CD14-positive monocyte (primary cell): ENCODE data around the gene RAP1B. TPM values are rescaled to one million over a fixed set of nuclear protein-coding genes. Genes with fewer than 3 reads are reported as not detected.
A peak's percentile ranks its signal among the peaks of the same experiment; 100 is the strongest.

Source experiments
- DNase-seq, 3 donors: peaks; one replicate each; pipeline ENCODE4 v3.0.0-alpha.2; 2011 to 2022
- H2AFZ ChIP-seq: 2 replicates; pipeline ENCODE4 v1.6.0; 2012; ENCODE audit warnings: mild to moderate bottlenecking, low read depth, low read length, inconsistent platforms; ENCODE audit not compliant: insufficient read depth, poor library complexity, severe bottlenecking
- H3K27ac ChIP-seq, 2 donors: 1 replicate in 1 of 2; 2 replicates in 1 of 2; pipeline ENCODE4 v1.5.1; 2012 to 2013; ENCODE audit warnings: low read length in 2 of 2, control low read depth in 1 of 2, inconsistent platforms in 1 of 2, low read depth in 1 of 2, mild to moderate bottlenecking in 1 of 2
- H3K27me3 ChIP-seq, 2 donors: one replicate each; pipeline versions ENCODE4 v1.6.0 to v1.6.1; 2011 to 2013; ENCODE audit warnings: low read length in 2 of 2; ENCODE audit not compliant: control insufficient read depth in 2 of 2, insufficient read depth in 2 of 2
- H3K36me3 ChIP-seq, 2 donors: replicated peaks in 1 of 2; 1 replicate in 1 of 2; 2 replicates in 1 of 2; pipeline versions ENCODE4 v1.5.1 to v1.6.1; 2012 to 2013; ENCODE audit warnings: low read length in 2 of 2, control low read depth in 1 of 2, inconsistent platforms in 1 of 2, mild to moderate bottlenecking in 1 of 2; ENCODE audit not compliant: insufficient read depth in 2 of 2, control insufficient read depth in 1 of 2
- H3K4me1 ChIP-seq, 2 donors: 1 replicate in 1 of 2; 2 replicates in 1 of 2; pipeline versions ENCODE4 v1.5.1 to v1.6.1; 2012 to 2013; ENCODE audit warnings: low read length in 2 of 2, control low read depth in 1 of 2, inconsistent platforms in 1 of 2, mild to moderate bottlenecking in 1 of 2, moderate library complexity in 1 of 2; ENCODE audit not compliant: insufficient read depth in 2 of 2, control insufficient read depth in 1 of 2
- H3K4me2 ChIP-seq: replicated peaks from 2 replicates; pipeline ENCODE3; 2012; ENCODE audit warnings: low read length, moderate library complexity, mild to moderate bottlenecking; ENCODE audit not compliant: poor library complexity, severe bottlenecking; ENCODE audit errors: extremely low read depth
- H3K4me3 ChIP-seq, 3 experiments: fragments of 200-600 bp in 1 of 3; sonication (generic) in 1 of 3; replicated peaks in 1 of 3; 1 replicate in 2 of 3; 2 replicates in 1 of 3; pipeline ENCODE4 v1.5.1; 2011 to 2013; ENCODE audit warnings: low read length in 3 of 3, mild to moderate bottlenecking in 3 of 3, control low read depth in 2 of 3, low read depth in 2 of 3, inconsistent platforms in 1 of 3, moderate library complexity in 1 of 3
- H3K79me2 ChIP-seq: 2 replicates; pipeline ENCODE4 v1.6.0; 2012; ENCODE audit warnings: mild to moderate bottlenecking, control low read depth, inconsistent platforms, low read length, moderate library complexity; ENCODE audit not compliant: insufficient read depth
- H3K9ac ChIP-seq: 2 replicates; pipeline ENCODE4 v1.6.0; 2017; ENCODE audit warnings: low read length, mild to moderate bottlenecking; ENCODE audit not compliant: insufficient read depth, poor library complexity, severe bottlenecking
- H3K9me3 ChIP-seq, 2 donors: replicated peaks in 1 of 2; 1 replicate in 1 of 2; 2 replicates in 1 of 2; pipeline versions ENCODE4 v1.5.1 to v1.6.1; 2012 to 2013; ENCODE audit warnings: low read length in 2 of 2, control low read depth in 1 of 2; ENCODE audit not compliant: control insufficient read depth in 1 of 2, insufficient read depth in 1 of 2
- H4K20me1 ChIP-seq: 2 replicates; pipeline ENCODE4 v1.6.0; 2012; ENCODE audit warnings: mild to moderate bottlenecking, low read length, control low read depth, moderate library complexity; ENCODE audit not compliant: insufficient read depth
- H3K27ac Mint-ChIP-seq, 7 donors: one replicate each; pipeline ENCODE4 v1.8.0; 2020; ENCODE audit warnings: mild to moderate bottlenecking in 7 of 7, mixed read lengths in 7 of 7, moderate library complexity in 6 of 7, inconsistent platforms in 2 of 7
- H3K27me3 Mint-ChIP-seq, 3 donors: one replicate each; pipeline ENCODE4 v1.8.0; 2021 to 2022; ENCODE audit warnings: low read depth in 3 of 3, mild to moderate bottlenecking in 3 of 3, mixed read lengths in 3 of 3, moderate library complexity in 3 of 3, inconsistent platforms in 1 of 3
- H3K36me3 Mint-ChIP-seq, 2 donors: one replicate each; pipeline ENCODE4 v1.8.0; 2020; ENCODE audit warnings: mixed read lengths in 2 of 2, inconsistent platforms in 1 of 2, mild to moderate bottlenecking in 1 of 2
- H3K4me1 Mint-ChIP-seq: one replicate; pipeline ENCODE4 v1.8.0; 2020; ENCODE audit warnings: mild to moderate bottlenecking, mixed read lengths
- H3K4me3 Mint-ChIP-seq, 2 donors: one replicate each; pipeline ENCODE4 v1.8.0; 2020; ENCODE audit warnings: mild to moderate bottlenecking in 2 of 2, mixed read lengths in 2 of 2, moderate library complexity in 1 of 2
- H3K9me3 Mint-ChIP-seq, 7 donors: one replicate each; pipeline ENCODE4 v1.8.0; 2020 to 2022; ENCODE audit warnings: mixed read lengths in 7 of 7, mild to moderate bottlenecking in 6 of 7, moderate library complexity in 6 of 7, inconsistent platforms in 2 of 7
- CTCF ChIP-seq: fragments of 200-600 bp; IDR thresholded peaks from one replicate; pipeline ENCODE4 v1.8.0; 2022; ENCODE audit warnings: antibody characterized with exemption, mild to moderate bottlenecking
- WGBS: methylation state at CpG from one replicate; pipeline ENCODE4 v1.1.5; 2013; ENCODE audit warnings: missing lambda C conversion rate; ENCODE audit not compliant: insufficient coverage; 5-methylcytosine and 5-hydroxymethylcytosine counted together
- intact Hi-C, 2 donors: fragments of 100-400 bp; cut with micrococcal nuclease; formaldehyde crosslinking; loops; one replicate each; pipeline versions ENCODE4 v1.15.0 to v1.15.1; 2023
- polyA plus RNA-seq, 3 donors: library from polyadenylated mRNA; depleted of rRNA in 1 of 3; unstranded in 2 of 3; stranded (reverse) in 1 of 3; fragments of 300-500 nt in 2 of 3; fragments of >200 nt in 1 of 3; fragmentation: Illumina TruSeq in 2 of 3; gene quantifications; 1 replicate in 2 of 3; 2 replicates in 1 of 3; pipeline ENCODE4 v1.2.3, GENCODE V29; 2012 to 2021

The RAP1B gene
- polyA plus RNA-seq, 3 donors: 153 to 543 (median 461) TPM

- peaks cover 0 to 2% (median 0%) of the 10 kb centered on the region in 7 donors for H3K9me3 Mint-ChIP-seq
- Histone ChIP-seq H2AFZ (peak overlapping the region; percentile 94), H3K27me3 (no peaks in the 10 kb centered on the region), H3K36me3 (peaks cover 0 to 10% of the 10 kb centered on the region in 2 donors), H3K4me3 (peak overlapping the region; percentile 69 to 91 (median 82)), H3K9ac (peak overlapping the region; percentile 76), H3K79me2 (peaks cover 38% of the 10 kb centered on the region), H3K4me1 (peaks cover 27 to 36% of the 10 kb centered on the region in 2 donors), H3K9me3 (no peaks in the 10 kb centered on the region), H3K27ac (peak overlapping the region; percentile 86 to 87), H3K4me2 (peak overlapping the region; percentile 73), H4K20me1 (peaks cover 37% of the 10 kb centered on the region)
- DNase-seq: no peak
- intact Hi-C loops: loop anchor here (2.0 to 5.0 kb wide), 2 partner anchors 251 to 278 kb away; partner anchors contain the start of gene MDM1 (in 2 of the 2)
- peaks cover 10 to 14% of the 10 kb centered on the region in 2 donors for H3K36me3 Mint-ChIP-seq
- peak overlapping the region; percentile 89 to 93 for H3K4me3 Mint-ChIP-seq
- H3K27ac Mint-ChIP-seq: peak overlapping the region; percentile 95 to 97 (median 96)
- TF ChIP-seq CTCF: no peak
- 6% methylated on average over 6 of the region's 11 CpGs for WGBS
- H3K27me3 Mint-ChIP-seq: peaks cover 0 to 3% (median 1%) of the 10 kb centered on the region in 3 donors
- H3K4me1 Mint-ChIP-seq: peaks cover 39% of the 10 kb centered on the region
Observed at GRCh38 chr12:68609998-68610369, 715 bp upstream of the RAP1B start.

- intact Hi-C loops: loop anchor here (2.0 to 5.0 kb wide), 2 partner anchors 252 to 279 kb away; partner anchors contain the start of gene MDM1 (in 2 of the 2)
- Histone ChIP-seq H3K36me3 (peaks cover 0 to 10% of the 10 kb centered on the region in 2 donors), H3K79me2 (peaks cover 50% of the 10 kb centered on the region), H3K9me3 (no peaks in the 10 kb centered on the region), H2AFZ (peak overlapping the region; percentile 37), H3K27ac (peak overlapping the region; percentile 97 to 99), H4K20me1 (peaks cover 49% of the 10 kb centered on the region), H3K4me3 (peak overlapping the region; percentile 90 to 99 (median 96)), H3K4me2 (peak overlapping the region; percentile 83), H3K4me1 (peaks cover 30 to 47% of the 10 kb centered on the region in 2 donors), H3K9ac (peak overlapping the region; percentile 94), H3K27me3 (no peaks in the 10 kb centered on the region)
- WGBS: under 1% methylated on average over 40 of the region's 72 CpGs
- H3K27ac Mint-ChIP-seq: peak overlapping the region; percentile 96 to 98 (median 98)
- peaks cover 0 to 3% (median 1%) of the 10 kb centered on the region in 3 donors for H3K27me3 Mint-ChIP-seq
- peaks cover 51% of the 10 kb centered on the region for H3K4me1 Mint-ChIP-seq
- peaks cover 17 to 19% of the 10 kb centered on the region in 2 donors for H3K36me3 Mint-ChIP-seq
- H3K9me3 Mint-ChIP-seq: peaks cover 0 to 2% (median 0%) of the 10 kb centered on the region in 7 donors
- peak; percentile 54 to 73 (median 66) for DNase-seq
- no peak for TF ChIP-seq CTCF
- peak overlapping the region; percentile 92 for H3K4me3 Mint-ChIP-seq
Observed at GRCh38 chr12:68611094-68611805, 551 bp downstream of the RAP1B start.
